ENCODE data around the gene NME3.

DNA sequence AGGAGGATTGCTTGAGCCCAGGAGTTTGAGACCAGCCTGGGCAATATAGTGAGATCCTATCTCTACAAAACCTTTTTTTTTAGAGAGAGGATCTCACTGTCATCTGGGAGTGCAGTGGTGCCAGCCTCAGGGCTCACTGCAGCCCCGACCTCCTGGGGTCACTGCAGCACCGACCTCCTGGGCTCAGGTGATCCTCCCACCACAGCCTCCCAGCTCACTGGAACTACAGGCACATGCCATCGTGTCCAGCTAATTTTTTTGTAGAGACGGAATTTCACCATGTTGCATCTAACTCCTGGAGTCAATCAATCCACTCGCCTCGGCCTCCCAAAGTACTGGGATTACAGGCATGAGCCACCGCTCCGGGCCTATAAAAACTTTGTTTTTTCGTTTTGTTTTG lies 50.0 kb downstream of the NME3 start:
- TF ChIP-seq TEAD2 (CRISPR knock-in tag; IDR thresholded peaks at IDR 0.05) (no peak), ZNF503 (CRISPR knock-in tag; IDR thresholded peaks at IDR 0.05) (no peak), POLR2AphosphoS5 (IDR thresholded peaks at IDR 0.05; ENCODE audit: low read depth, low read length) (no peak)

Data from HepG2 (cell line).